PC-3 (cell line): ENCODE measurements around the gene PLCL2.

Experiments used
- CTCF ChIP-seq: fragments of 300-600 bp; sonication (generic); conservative IDR thresholded peaks from 2 replicates; pipeline ENCODE4 v1.5.1; 2017; ENCODE audit warnings: antibody characterized with exemption, low read depth, mild to moderate bottlenecking, low read length
- EZH2phosphoT487 ChIP-seq: fragments of 300-600 bp; sonication (generic); IDR thresholded peaks from 2 replicates; pipeline ENCODE4 v1.6.1; 2018; ENCODE audit warnings: mild to moderate bottlenecking, antibody characterized with exemption, low read length, borderline replicate concordance

GRCh38 chr3:16887130-16887529 lies 2.4 kb downstream of the PLCL2 start:
- TF ChIP-seq CTCF (no peak), EZH2phosphoT487 (no peak)
